PC-9 (cell line): ENCODE data around the gene NCDN.

Experiments
- EZH2 ChIP-seq: fragments of 200-600 bp; sonication (generic); IDR thresholded peaks from 2 replicates; pipeline ENCODE4 v1.8.0; 2017; ENCODE audit warnings: antibody characterized with exemption, low read depth
- TF ChIP-seq, protein P1 (sequence below): fragments of 200-600 bp; sonication (generic); conservative IDR thresholded peaks from 2 replicates; pipeline ENCODE4 v1.6.1; 2017; ENCODE audit warnings: mixed run types, antibody characterized with exemption, mild to moderate bottlenecking, moderate library complexity

DNA sequence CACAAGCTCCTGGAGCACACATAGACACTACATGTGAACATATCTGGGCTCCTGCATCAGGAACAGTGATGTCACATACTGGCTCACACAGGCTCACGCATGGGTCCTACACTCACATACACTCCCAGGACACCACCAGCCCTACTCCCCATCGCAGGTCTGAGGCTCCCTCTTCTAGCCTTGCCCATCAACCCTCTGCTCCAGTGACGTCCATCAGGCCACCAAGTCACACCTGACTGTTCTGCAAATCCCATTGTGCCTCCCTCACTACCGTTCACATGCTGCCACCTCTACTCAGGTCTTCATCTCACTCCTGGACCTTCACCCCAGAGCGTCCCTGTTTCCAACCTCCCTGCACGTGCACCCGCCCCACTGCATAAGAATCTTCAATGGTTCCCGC, 33.6 kb downstream of the NCDN start:
- TF ChIP-seq, protein P1, sequence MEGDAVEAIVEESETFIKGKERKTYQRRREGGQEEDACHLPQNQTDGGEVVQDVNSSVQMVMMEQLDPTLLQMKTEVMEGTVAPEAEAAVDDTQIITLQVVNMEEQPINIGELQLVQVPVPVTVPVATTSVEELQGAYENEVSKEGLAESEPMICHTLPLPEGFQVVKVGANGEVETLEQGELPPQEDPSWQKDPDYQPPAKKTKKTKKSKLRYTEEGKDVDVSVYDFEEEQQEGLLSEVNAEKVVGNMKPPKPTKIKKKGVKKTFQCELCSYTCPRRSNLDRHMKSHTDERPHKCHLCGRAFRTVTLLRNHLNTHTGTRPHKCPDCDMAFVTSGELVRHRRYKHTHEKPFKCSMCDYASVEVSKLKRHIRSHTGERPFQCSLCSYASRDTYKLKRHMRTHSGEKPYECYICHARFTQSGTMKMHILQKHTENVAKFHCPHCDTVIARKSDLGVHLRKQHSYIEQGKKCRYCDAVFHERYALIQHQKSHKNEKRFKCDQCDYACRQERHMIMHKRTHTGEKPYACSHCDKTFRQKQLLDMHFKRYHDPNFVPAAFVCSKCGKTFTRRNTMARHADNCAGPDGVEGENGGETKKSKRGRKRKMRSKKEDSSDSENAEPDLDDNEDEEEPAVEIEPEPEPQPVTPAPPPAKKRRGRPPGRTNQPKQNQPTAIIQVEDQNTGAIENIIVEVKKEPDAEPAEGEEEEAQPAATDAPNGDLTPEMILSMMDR = no peak
- no peak for TF ChIP-seq EZH2
